Activated CD4-positive, alpha-beta memory T cell treated with anti-CD3 and anti-CD28 coated beads for 36 hours (primary cell): ENCODE measurements around the gene MYL2. TPM values are rescaled to one million over a fixed set of nuclear protein-coding genes. Genes with fewer than 3 reads are reported as not detected.
"Not testable (repeated sequence)": the region's sequence is repeated elsewhere in the genome, so short reads cannot be mapped to it uniquely, and the experiment has no call there.

Experiments
- CTCF ChIA-PET: fragments of 350-600 bp; sonication (Branson Sonifier 250); formaldehyde crosslinking; loops from one replicate; lab custom pipeline; 2021; ENCODE audit warnings: antibody characterized with exemption, inconsistent platforms; lab: Charles Lee
- POLR2A ChIA-PET: fragments of 350-600 bp; sonication (Branson Sonifier 250); formaldehyde crosslinking; loops from one replicate; lab custom pipeline; 2021; ENCODE audit warnings: antibody characterized with exemption; lab: Charles Lee
- DNase-seq: peaks from one replicate; pipeline ENCODE4 v3.0.0-alpha.2; 2020
- H3K27ac Mint-ChIP-seq: one replicate; pipeline ENCODE4 v1.8.0; 2021; ENCODE audit warnings: mixed read lengths
- H3K27me3 Mint-ChIP-seq: one replicate; pipeline ENCODE4 v1.8.0; 2021; ENCODE audit warnings: mixed read lengths
- H3K36me3 Mint-ChIP-seq: one replicate; pipeline ENCODE4 v1.8.0; 2021; ENCODE audit warnings: mixed read lengths
- H3K4me1 Mint-ChIP-seq: one replicate; pipeline ENCODE4 v1.8.0; 2021; ENCODE audit warnings: low read depth, mixed read lengths
- H3K4me3 Mint-ChIP-seq: one replicate; pipeline ENCODE4 v1.8.0; 2021; ENCODE audit warnings: mild to moderate bottlenecking, mixed read lengths
- H3K9me3 Mint-ChIP-seq: one replicate; pipeline ENCODE4 v1.8.0; 2021; ENCODE audit warnings: mixed read lengths
- intact Hi-C: fragments of 100-400 bp; cut with micrococcal nuclease; formaldehyde crosslinking; loops from one replicate; pipeline ENCODE4 v1.15.1; 2023
- total RNA-seq, 2 experiments: library from RNA; stranded (reverse); gene quantifications; one replicate each; pipeline ENCODE4 v1.2.3, GENCODE V29; 2021

Gene MYL2
- not detected for total RNA-seq

GRCh38 chr12:110920324-110920910 lies at the start of gene MYL2:
TSS of gene MYL2 (minus strand) at chr12:110920579. CDS start at chr12:110920529, 50 bp downstream.
- no peaks in the 10 kb centered on the region for H3K36me3 Mint-ChIP-seq
- H3K4me3 Mint-ChIP-seq, result no peak within 1 kb of the TSS
- ChIA-PET CTCF (no interaction called here), POLR2A (no interaction called here)
- peaks cover 17% of the 10 kb centered on the region for H3K27me3 Mint-ChIP-seq
- no peak for DNase-seq
- intact Hi-C loops, result no loop called here
- H3K9me3 Mint-ChIP-seq, result no peaks in the 10 kb centered on the region
- H3K27ac Mint-ChIP-seq, result no peak within 1 kb of the TSS
- H3K4me1 Mint-ChIP-seq, result no peaks in the 10 kb centered on the region

- Mint-ChIP-seq H3K4me1 (no peaks in the 10 kb centered on the region), H3K27me3 (peaks cover 10% of the 10 kb centered on the region), H3K36me3 (no peaks in the 10 kb centered on the region), H3K9me3 (peaks cover 7% of the 10 kb centered on the region), H3K4me3 (no peak overlapping the region), H3K27ac (no peak overlapping the region)
- CTCF ChIA-PET, result no interaction called here
- DNase-seq, result no peak
- intact Hi-C loops, result no loop called here
- POLR2A ChIA-PET, result no interaction called here
Measured at GRCh38 chr12:110966081-110966760, 45.8 kb upstream of the MYL2 start.

GRCh38 chr12:110965574-110965973 lies 45.2 kb upstream of the MYL2 start:
- H3K27me3 Mint-ChIP-seq, result peaks cover 10% of the 10 kb centered on the region
- no peak overlapping the region for H3K4me3 Mint-ChIP-seq
- H3K36me3 Mint-ChIP-seq, result no peaks in the 10 kb centered on the region
- H3K27ac Mint-ChIP-seq, result no peak overlapping the region
- DNase-seq, result no peak
- ChIA-PET POLR2A (no interaction called here), CTCF (no interaction called here)
- peaks cover under 1% of the 10 kb centered on the region for H3K9me3 Mint-ChIP-seq
- intact Hi-C loops, result no loop called here
- H3K4me1 Mint-ChIP-seq, result no peaks in the 10 kb centered on the region

- DNase-seq, result no peak
- H3K4me3 Mint-ChIP-seq, result no peak overlapping the region
- H3K27ac Mint-ChIP-seq, result no peak overlapping the region
- intact Hi-C loops, result no loop called here
- POLR2A ChIA-PET, result no interaction called here
- H3K9me3 Mint-ChIP-seq, result no peaks in the 10 kb centered on the region
- no peaks in the 10 kb centered on the region for H3K36me3 Mint-ChIP-seq
- CTCF ChIA-PET, result interaction anchor here (0.5 kb wide), 1 partner anchor 12 kb away, joined by 4 read pairs; no protein-coding TSS in a partner anchor
- no peaks in the 10 kb centered on the region for H3K4me1 Mint-ChIP-seq
- peaks cover 7% of the 10 kb centered on the region for H3K27me3 Mint-ChIP-seq
Measured at GRCh38 chr12:110960795-110961194, 40.4 kb upstream of the MYL2 start.

GRCh38 chr12:110957652-110958051 lies 37.3 kb upstream of the MYL2 start:
- H3K4me1 Mint-ChIP-seq, result no peaks in the 10 kb centered on the region
- ChIA-PET POLR2A (no interaction called here), CTCF (no interaction called here)
- H3K36me3 Mint-ChIP-seq, result no peaks in the 10 kb centered on the region
- H3K4me3 Mint-ChIP-seq, result no peak overlapping the region
- H3K9me3 Mint-ChIP-seq, result no peaks in the 10 kb centered on the region
- intact Hi-C loops, result no loop called here
- no peak overlapping the region for H3K27ac Mint-ChIP-seq
- no peak for DNase-seq
- peaks cover 5% of the 10 kb centered on the region for H3K27me3 Mint-ChIP-seq

GRCh38 chr12:110957159-110957558 lies 36.8 kb upstream of the MYL2 start:
- Mint-ChIP-seq H3K27me3 (peaks cover 5% of the 10 kb centered on the region), H3K9me3 (no peaks in the 10 kb centered on the region), H3K36me3 (no peaks in the 10 kb centered on the region), H3K27ac (no peak overlapping the region), H3K4me1 (no peaks in the 10 kb centered on the region), H3K4me3 (no peak overlapping the region)
- no peak for DNase-seq
- intact Hi-C loops, result no loop called here
- ChIA-PET POLR2A (no interaction called here), CTCF (no interaction called here)

GRCh38 chr12:110950867-110951266 lies 30.5 kb upstream of the MYL2 start:
- H3K36me3 Mint-ChIP-seq, intact Hi-C loops, H3K27ac Mint-ChIP-seq, H3K4me3 Mint-ChIP-seq, CTCF ChIA-PET, H3K27me3 Mint-ChIP-seq, DNase-seq, POLR2A ChIA-PET, H3K4me1 Mint-ChIP-seq: not testable (repeated sequence)
- H3K9me3 Mint-ChIP-seq, result peaks cover 15% of the 10 kb centered on the region

- CTCF ChIA-PET, H3K27me3 Mint-ChIP-seq, H3K27ac Mint-ChIP-seq, H3K36me3 Mint-ChIP-seq, DNase-seq, H3K4me1 Mint-ChIP-seq, intact Hi-C loops, POLR2A ChIA-PET, H3K4me3 Mint-ChIP-seq: not testable (repeated sequence)
- H3K9me3 Mint-ChIP-seq, result peaks cover 19% of the 10 kb centered on the region
Measured at GRCh38 chr12:110950466-110950865, 30.1 kb upstream of the MYL2 start.

- peaks cover 22% of the 10 kb centered on the region for H3K9me3 Mint-ChIP-seq
- no peaks in the 10 kb centered on the region for H3K4me1 Mint-ChIP-seq
- intact Hi-C loops, result no loop called here
- ChIA-PET CTCF (no interaction called here), POLR2A (no interaction called here)
- H3K27me3 Mint-ChIP-seq, result no peaks in the 10 kb centered on the region
- no peak overlapping the region for H3K27ac Mint-ChIP-seq
- DNase-seq, result no peak
- H3K4me3 Mint-ChIP-seq, result no peak overlapping the region
- peaks cover 2% of the 10 kb centered on the region for H3K36me3 Mint-ChIP-seq
Measured at GRCh38 chr12:110948041-110948440, 27.7 kb upstream of the MYL2 start.

- intact Hi-C loops, result no loop called here
- DNase-seq, result no peak
- POLR2A ChIA-PET, result no interaction called here
- CTCF ChIA-PET, result interaction anchor here (1.1 kb wide), 1 partner anchor 329 kb away, joined by 5 read pairs; no protein-coding TSS in a partner anchor
- no peaks in the 10 kb centered on the region for H3K4me1 Mint-ChIP-seq
- H3K9me3 Mint-ChIP-seq, result peaks cover 22% of the 10 kb centered on the region
- no peak overlapping the region for H3K4me3 Mint-ChIP-seq
- peaks cover 2% of the 10 kb centered on the region for H3K36me3 Mint-ChIP-seq
- no peak overlapping the region for H3K27ac Mint-ChIP-seq
- H3K27me3 Mint-ChIP-seq, result peaks cover 2% of the 10 kb centered on the region
Measured at GRCh38 chr12:110943373-110943772, 23.0 kb upstream of the MYL2 start.

GRCh38 chr12:110941391-110941790 lies 21.0 kb upstream of the MYL2 start:
- ChIA-PET CTCF (interaction anchor here (1.2 kb wide), 1 partner anchor 357 kb away, joined by 5 read pairs; no protein-coding TSS in a partner anchor), POLR2A (no interaction called here)
- Mint-ChIP-seq H3K4me3 (no peak overlapping the region), H3K36me3 (no peaks in the 10 kb centered on the region), H3K27ac (no peak overlapping the region), H3K4me1 (peaks cover 6% of the 10 kb centered on the region), H3K9me3 (peaks cover 13% of the 10 kb centered on the region), H3K27me3 (peaks cover 11% of the 10 kb centered on the region)
- intact Hi-C loops, result no loop called here
- no peak for DNase-seq

GRCh38 chr12:110940933-110941332 lies 20.6 kb upstream of the MYL2 start:
- H3K4me1 Mint-ChIP-seq, result peaks cover 6% of the 10 kb centered on the region
- H3K4me3 Mint-ChIP-seq, result no peak overlapping the region
- ChIA-PET POLR2A (no interaction called here), CTCF (no interaction called here)
- H3K36me3 Mint-ChIP-seq, result no peaks in the 10 kb centered on the region
- DNase-seq, result no peak
- intact Hi-C loops, result no loop called here
- H3K27ac Mint-ChIP-seq, result no peak overlapping the region
- H3K27me3 Mint-ChIP-seq, result peaks cover 14% of the 10 kb centered on the region
- peaks cover 8% of the 10 kb centered on the region for H3K9me3 Mint-ChIP-seq

- ChIA-PET CTCF (interaction anchor here (1.2 kb wide), 1 partner anchor 359 kb away, joined by 3 read pairs; no protein-coding TSS in a partner anchor), POLR2A (no interaction called here)
- Mint-ChIP-seq H3K4me3 (no peak overlapping the region), H3K27ac (no peak overlapping the region), H3K4me1 (peaks cover 6% of the 10 kb centered on the region), H3K9me3 (peaks cover 2% of the 10 kb centered on the region), H3K36me3 (no peaks in the 10 kb centered on the region), H3K27me3 (peaks cover 14% of the 10 kb centered on the region)
- intact Hi-C loops, result no loop called here
- DNase-seq, result no peak
Measured at GRCh38 chr12:110940296-110940695, 19.9 kb upstream of the MYL2 start.
